H1 (cell line): ENCODE data around the gene P2RX2. TPM values are rescaled to one million over a fixed set of nuclear protein-coding genes. Genes with fewer than 3 reads are reported as not detected.

Experiments
- ATF2 ChIP-seq: IDR thresholded peaks from 2 replicates; pipeline ENCODE4 v1.6.1; 2012; ENCODE audit warnings: low read length, inconsistent platforms
- ATF3 ChIP-seq: IDR thresholded peaks from 2 replicates; pipeline ENCODE4 v1.6.1; 2011; ENCODE audit warnings: low read depth, mild to moderate bottlenecking, low read length; ENCODE audit not compliant: insufficient read depth
- CTCF ChIP-seq, 3 experiments: IDR thresholded peaks; 1 replicate in 2 of 3; 2 replicates in 1 of 3; pipeline versions ENCODE4 v1.5.1 to v1.6.1; 2011; ENCODE audit warnings: low read length in 3 of 3, mild to moderate bottlenecking in 3 of 3, inconsistent platforms in 2 of 3, low read depth in 1 of 3, moderate library complexity in 1 of 3; ENCODE audit not compliant: insufficient read depth in 1 of 3; ENCODE audit errors: control extremely low read depth in 1 of 3
- EZH2 ChIP-seq: fragments of 200-600 bp; sonication (generic); IDR thresholded peaks from 2 replicates; pipeline ENCODE4 v1.7.1; 2012; ENCODE audit warnings: low read depth, mild to moderate bottlenecking, moderate library complexity, low read length, inconsistent platforms; ENCODE audit not compliant: severe bottlenecking
- HDAC2 ChIP-seq, 2 experiments: fragments of 300-600 bp in 1 of 2; sonication (generic) in 1 of 2; IDR thresholded peaks; 2 replicates each; pipeline ENCODE4 v1.6.1; 2011 to 2012; ENCODE audit warnings: low read depth in 2 of 2, low read length in 2 of 2, mild to moderate bottlenecking in 2 of 2, moderate library complexity in 2 of 2, borderline replicate concordance in 1 of 2, inconsistent platforms in 1 of 2
- JUN ChIP-seq: IDR thresholded peaks from 2 replicates; pipeline ENCODE4 v1.6.1; 2011; ENCODE audit warnings: low read depth, mild to moderate bottlenecking, improper control_type of control experiment, low read length
- KDM1A ChIP-seq: fragments of 200-600, 300-600 bp; sonication (generic); IDR thresholded peaks from 2 replicates; pipeline ENCODE4 v1.7.1; 2016; ENCODE audit warnings: mild to moderate bottlenecking, low read length, borderline replicate concordance
- TAF1 ChIP-seq: IDR thresholded peaks from 2 replicates; pipeline ENCODE4 v1.6.1; 2011; ENCODE audit warnings: mild to moderate bottlenecking, low read depth, low read length
- polyA plus RNA-seq, 7 experiments: library from polyadenylated mRNA; depleted of rRNA in 3 of 7; stranded (reverse) in 5 of 7; unstranded in 2 of 7; fragments of >200 nt in 5 of 7; fragments of 200-250 nt in 2 of 7; gene quantifications; 1 replicate in 5 of 7; 2 replicates in 1 of 7; 4 replicates in 1 of 7; pipeline versions ENCODE4 v1.2.1 to v1.2.3, GENCODE V29; 2011 to 2013; ENCODE audit warnings: missing spikeins in 2 of 7, mixed read lengths in 2 of 7
- total RNA-seq: library from RNA; stranded (reverse); fragmentation: NEBNext Ultra II Directional; extraction: Animal tissue kit (Norgen Biotek cat#: 25700); gene quantifications from 2 replicates; pipeline ENCODE4 v1.2.1, GENCODE V29; 2021

P2RX2 gene
- total and polyA plus RNA-seq, 2 of the 8 experiments (the other 6 are each of a cell fraction or from before 2014, with no cell fraction given) = 0.84 to 2.2 TPM

GRCh38 chr12:132635076-132635955 is 16.7 kb downstream of the P2RX2 start (continued):
- TF ChIP-seq ATF3 (no peak), ATF2 (no peak), KDM1A (no peak), HDAC2 (IDR thresholded peaks at IDR 0.05; ENCODE audit: borderline replicate concordance in 1 of 2, low read depth in 2 of 2, low read length in 2 of 2) (no peak), JUN (no peak), EZH2 (no peak), CTCF (IDR thresholded peaks at IDR 0.05; ENCODE audit: control extremely low read depth in 1 of 3, insufficient read depth in 1 of 3, low read depth in 1 of 3, low read length in 3 of 3) (no peak), TAF1 (no peak)
